ENCODE data around the gene ARID5B.

ARID5B gene

GRCh38 chr10:62029401-62029800 is 127.9 kb downstream of the ARID5B start:
- H3K36me3 ChIP-seq (ENCODE audit: insufficient read depth, insufficient read length, low read length): no peaks in the 10 kb centered on the region
- no peak overlapping the region for H3K9ac ChIP-seq (ENCODE audit: insufficient read length, low read depth)
- TF ChIP-seq SUZ12 (IDR thresholded peaks at IDR 0.05; ENCODE audit: extremely low read depth, insufficient read depth, insufficient read length) (no peak), YY1 (IDR thresholded peaks at IDR 0.05; ENCODE audit: insufficient read depth, insufficient read length) (no peak), ZNF274 (IDR thresholded peaks at IDR 0.05; ENCODE audit: low read depth, low read length) (no peak)
- no peaks in the 10 kb centered on the region for H3K27me3 ChIP-seq (ENCODE audit: insufficient read depth, insufficient read length)
- no peak for DNase-seq (ENCODE audit: low read depth, low spot score)
- H3K4me1 ChIP-seq (ENCODE audit: insufficient read depth, insufficient read length): no peaks in the 10 kb centered on the region
- no peaks in the 10 kb centered on the region for H3K9me3 ChIP-seq (ENCODE audit: insufficient read depth, low read length)
- no peak overlapping the region for H3K4me3 ChIP-seq (ENCODE audit: insufficient read length, low read depth)

GRCh38 chr10:62031507-62031906 is 130.0 kb downstream of the ARID5B start:
- Histone ChIP-seq H3K36me3 (ENCODE audit: insufficient read depth, insufficient read length, low read length) (no peaks in the 10 kb centered on the region), H3K4me3 (ENCODE audit: insufficient read length, low read depth) (no peak overlapping the region), H3K27me3 (ENCODE audit: insufficient read depth, insufficient read length) (no peaks in the 10 kb centered on the region), H3K4me1 (ENCODE audit: insufficient read depth, insufficient read length) (no peaks in the 10 kb centered on the region), H3K9me3 (ENCODE audit: insufficient read depth, low read length) (no peaks in the 10 kb centered on the region), H3K9ac (ENCODE audit: insufficient read length, low read depth) (no peak overlapping the region)
- TF ChIP-seq YY1 (IDR thresholded peaks at IDR 0.05; ENCODE audit: insufficient read depth, insufficient read length): no peak
- no peak for TF ChIP-seq ZNF274 (IDR thresholded peaks at IDR 0.05; ENCODE audit: low read depth, low read length)
- no peak for TF ChIP-seq SUZ12 (IDR thresholded peaks at IDR 0.05; ENCODE audit: extremely low read depth, insufficient read depth, insufficient read length)
- DNase-seq (ENCODE audit: low read depth, low spot score): no peak

GRCh38 chr10:62033125-62033524 is 131.6 kb downstream of the ARID5B start:
- Histone ChIP-seq H3K4me1 (ENCODE audit: insufficient read depth, insufficient read length) (no peaks in the 10 kb centered on the region), H3K36me3 (ENCODE audit: insufficient read depth, insufficient read length, low read length) (no peaks in the 10 kb centered on the region), H3K9ac (ENCODE audit: insufficient read length, low read depth) (no peak overlapping the region)

GRCh38 chr10:62034096-62034640 is 132.7 kb downstream of the ARID5B start:
- Histone ChIP-seq H3K27me3 (ENCODE audit: insufficient read depth, insufficient read length) (no peaks in the 10 kb centered on the region), H3K9me3 (ENCODE audit: insufficient read depth, low read length) (no peaks in the 10 kb centered on the region), H3K9ac (ENCODE audit: insufficient read length, low read depth) (no peak overlapping the region), H3K36me3 (ENCODE audit: insufficient read depth, insufficient read length, low read length) (no peaks in the 10 kb centered on the region), H3K4me3 (ENCODE audit: insufficient read length, low read depth) (no peak overlapping the region), H3K4me1 (ENCODE audit: insufficient read depth, insufficient read length) (no peaks in the 10 kb centered on the region)
- TF ChIP-seq SUZ12 (IDR thresholded peaks at IDR 0.05; ENCODE audit: extremely low read depth, insufficient read depth, insufficient read length) (no peak), ZNF274 (IDR thresholded peaks at IDR 0.05; ENCODE audit: low read depth, low read length) (no peak), YY1 (IDR thresholded peaks at IDR 0.05; ENCODE audit: insufficient read depth, insufficient read length) (no peak)
- no peak for DNase-seq (ENCODE audit: low read depth, low spot score)

More at GRCh38 chr10:62033125-62033524, 131.6 kb downstream of the ARID5B start:
- TF ChIP-seq SUZ12 (IDR thresholded peaks at IDR 0.05; ENCODE audit: extremely low read depth, insufficient read depth, insufficient read length): no peak
- TF ChIP-seq ZNF274 (IDR thresholded peaks at IDR 0.05; ENCODE audit: low read depth, low read length): no peak
- TF ChIP-seq YY1 (IDR thresholded peaks at IDR 0.05; ENCODE audit: insufficient read depth, insufficient read length): no peak
- DNase-seq (ENCODE audit: low read depth, low spot score): no peak
- Histone ChIP-seq H3K27me3 (ENCODE audit: insufficient read depth, insufficient read length) (no peaks in the 10 kb centered on the region), H3K9me3 (ENCODE audit: insufficient read depth, low read length) (no peaks in the 10 kb centered on the region), H3K4me3 (ENCODE audit: insufficient read length, low read depth) (no peak overlapping the region)

GRCh38 chr10:62036186-62037081 is 134.9 kb downstream of the ARID5B start:
- DNase-seq (ENCODE audit: low read depth, low spot score): no peak
- Histone ChIP-seq H3K9me3 (ENCODE audit: insufficient read depth, low read length) (no peaks in the 10 kb centered on the region), H3K27me3 (ENCODE audit: insufficient read depth, insufficient read length) (no peaks in the 10 kb centered on the region), H3K9ac (ENCODE audit: insufficient read length, low read depth) (no peak overlapping the region), H3K4me3 (ENCODE audit: insufficient read length, low read depth) (no peak overlapping the region), H3K36me3 (ENCODE audit: insufficient read depth, insufficient read length, low read length) (no peaks in the 10 kb centered on the region), H3K4me1 (ENCODE audit: insufficient read depth, insufficient read length) (no peaks in the 10 kb centered on the region)
- TF ChIP-seq ZNF274 (IDR thresholded peaks at IDR 0.05; ENCODE audit: low read depth, low read length) (no peak), SUZ12 (IDR thresholded peaks at IDR 0.05; ENCODE audit: extremely low read depth, insufficient read depth, insufficient read length) (no peak), YY1 (IDR thresholded peaks at IDR 0.05; ENCODE audit: insufficient read depth, insufficient read length) (no peak)

GRCh38 chr10:62037166-62037831 is 135.8 kb downstream of the ARID5B start:
- TF ChIP-seq YY1 (IDR thresholded peaks at IDR 0.05; ENCODE audit: insufficient read depth, insufficient read length) (no peak), SUZ12 (IDR thresholded peaks at IDR 0.05; ENCODE audit: extremely low read depth, insufficient read depth, insufficient read length) (no peak), ZNF274 (IDR thresholded peaks at IDR 0.05; ENCODE audit: low read depth, low read length) (no peak)
- H3K36me3 ChIP-seq (ENCODE audit: insufficient read depth, insufficient read length, low read length): no peaks in the 10 kb centered on the region
- no peaks in the 10 kb centered on the region for H3K27me3 ChIP-seq (ENCODE audit: insufficient read depth, insufficient read length)
- no peaks in the 10 kb centered on the region for H3K4me1 ChIP-seq (ENCODE audit: insufficient read depth, insufficient read length)
- no peak overlapping the region for H3K9ac ChIP-seq (ENCODE audit: insufficient read length, low read depth)
- no peaks in the 10 kb centered on the region for H3K9me3 ChIP-seq (ENCODE audit: insufficient read depth, low read length)
- H3K4me3 ChIP-seq (ENCODE audit: insufficient read length, low read depth): no peak overlapping the region
- no peak for DNase-seq (ENCODE audit: low read depth, low spot score)

All from NT2/D1 (cell line).